Measurements from ENCODE around the gene OPN4.
"Not testable (repeated sequence)": the region's sequence is repeated elsewhere in the genome, so short reads cannot be mapped to it uniquely, and the experiment has no call there.

OPN4 gene, protein sequence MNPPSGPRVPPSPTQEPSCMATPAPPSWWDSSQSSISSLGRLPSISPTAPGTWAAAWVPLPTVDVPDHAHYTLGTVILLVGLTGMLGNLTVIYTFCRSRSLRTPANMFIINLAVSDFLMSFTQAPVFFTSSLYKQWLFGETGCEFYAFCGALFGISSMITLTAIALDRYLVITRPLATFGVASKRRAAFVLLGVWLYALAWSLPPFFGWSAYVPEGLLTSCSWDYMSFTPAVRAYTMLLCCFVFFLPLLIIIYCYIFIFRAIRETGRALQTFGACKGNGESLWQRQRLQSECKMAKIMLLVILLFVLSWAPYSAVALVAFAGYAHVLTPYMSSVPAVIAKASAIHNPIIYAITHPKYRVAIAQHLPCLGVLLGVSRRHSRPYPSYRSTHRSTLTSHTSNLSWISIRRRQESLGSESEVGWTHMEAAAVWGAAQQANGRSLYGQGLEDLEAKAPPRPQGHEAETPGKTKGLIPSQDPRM

DNA sequence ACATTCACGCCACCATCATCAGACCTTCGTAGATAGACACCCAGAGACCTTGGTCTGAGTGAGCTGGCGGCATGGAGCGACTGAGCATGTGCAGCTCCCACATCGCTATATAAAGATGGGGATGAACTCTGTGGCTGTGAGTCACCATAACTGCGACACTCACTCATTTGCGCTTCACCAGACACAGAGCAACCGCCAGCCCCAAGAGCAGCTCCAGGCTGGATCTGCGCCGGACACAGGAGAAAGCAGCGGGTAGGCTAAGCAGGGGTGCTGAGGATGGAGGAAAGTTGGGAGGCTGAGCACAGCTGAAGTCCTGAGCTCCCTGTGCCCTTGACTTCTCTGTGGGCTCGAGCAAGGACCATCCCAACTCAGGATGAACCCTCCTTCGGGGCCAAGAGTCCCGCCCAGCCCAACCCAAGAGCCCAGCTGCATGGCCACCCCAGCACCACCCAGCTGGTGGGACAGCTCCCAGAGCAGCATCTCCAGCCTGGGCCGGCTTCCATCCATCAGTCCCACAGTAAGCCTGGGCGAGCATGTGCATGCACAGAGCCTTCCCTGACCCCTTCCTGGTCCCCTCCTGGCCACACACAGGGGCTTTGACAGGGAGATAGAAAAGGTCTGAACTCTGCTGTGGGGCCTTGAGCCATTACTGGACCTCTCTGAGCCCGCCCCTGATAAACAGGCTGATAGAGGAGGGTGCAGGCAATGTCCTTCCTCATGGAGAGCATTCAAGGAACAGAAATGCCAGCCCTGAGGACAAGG, at the start of gene OPN4:
Gene OPN4, plus strand, starts transcription at position 137 of the 762 bp plus-strand sequence. Its CDS starts 237 bp downstream, at position 374.
- peak; percentile 3 for DNase-seq (ENCODE audit: low spot score)

DNA sequence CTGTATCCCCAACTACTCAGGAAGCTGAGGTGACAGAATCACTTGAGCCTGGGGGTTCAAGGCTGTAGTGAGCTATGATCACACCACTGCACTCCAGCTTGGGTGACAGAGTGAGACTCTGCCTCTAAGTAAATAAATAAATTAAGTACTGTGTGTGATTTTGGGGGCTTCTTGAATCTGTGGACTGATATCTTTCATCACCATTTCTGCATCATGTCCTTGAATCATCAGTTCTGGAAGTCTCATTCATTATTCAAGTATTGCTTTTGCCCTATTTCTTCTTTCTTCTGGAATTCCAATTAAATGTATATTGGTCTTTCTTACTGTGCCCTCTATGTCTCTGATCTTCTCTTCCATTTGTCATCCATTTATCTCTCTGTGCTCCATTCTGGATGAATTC, 46.7 kb upstream of the OPN4 start:
- no peak for DNase-seq (ENCODE audit: low spot score)

DNA sequence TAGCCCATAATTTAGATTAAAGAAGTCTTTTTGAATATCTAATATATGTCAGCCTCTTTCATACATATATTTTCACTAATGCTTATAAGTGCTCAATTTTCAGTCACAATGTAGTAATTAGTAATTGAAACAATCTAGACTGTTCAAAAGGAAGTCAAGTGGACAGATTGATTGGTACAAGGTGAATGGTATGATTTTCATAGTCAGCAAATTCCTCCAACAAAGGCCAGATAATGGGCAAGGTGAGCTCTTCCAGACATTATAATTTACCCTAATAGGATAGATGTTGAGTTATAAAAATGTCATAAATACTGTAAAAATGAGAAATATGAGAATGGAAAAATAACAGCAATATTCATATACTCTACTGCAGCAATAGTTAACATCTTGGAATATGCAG, 44.4 kb upstream of the OPN4 start:
- no peak for DNase-seq (ENCODE audit: low spot score)

DNA sequence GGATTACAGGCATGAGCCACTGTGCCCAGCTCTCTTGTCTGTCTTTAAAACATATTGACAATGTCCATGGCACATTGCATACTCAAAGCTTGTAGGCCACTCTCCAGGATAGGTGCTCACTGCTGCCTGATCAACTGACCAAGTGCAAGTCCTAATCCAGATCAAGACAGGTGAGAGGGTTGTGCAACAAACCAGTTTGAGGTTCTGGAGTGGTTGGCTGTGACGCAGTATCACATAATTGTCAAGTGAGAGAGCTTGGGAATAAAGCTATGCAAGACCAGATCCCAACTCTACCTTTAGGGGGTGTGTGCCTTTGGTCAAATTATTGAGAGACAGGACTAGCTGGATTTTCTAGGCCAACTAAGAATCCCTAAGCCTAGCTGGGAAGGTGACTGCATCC, 43.0 kb upstream of the OPN4 start:
- no peak for DNase-seq (ENCODE audit: low spot score)

DNA sequence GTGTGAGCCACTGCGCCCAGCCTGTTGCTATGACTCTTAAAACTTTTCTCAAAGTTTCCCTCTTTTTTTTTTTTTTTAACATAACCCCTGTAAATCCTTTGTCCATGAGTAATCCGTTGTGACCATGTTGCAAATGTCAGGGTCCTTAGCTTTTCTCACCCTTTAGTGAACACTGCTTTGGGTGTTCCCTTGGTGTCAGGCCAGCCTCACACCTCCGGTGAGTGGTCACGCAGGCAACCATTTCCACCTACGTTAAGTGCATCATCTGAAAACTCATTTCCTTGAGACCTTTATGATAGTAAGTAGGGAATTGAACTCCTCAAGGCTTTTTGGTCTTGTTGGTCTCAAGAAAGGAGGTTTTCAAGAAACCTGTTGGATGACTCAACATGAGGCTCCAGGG, 41.3 kb upstream of the OPN4 start:
- no peak for DNase-seq (ENCODE audit: low spot score)

DNA sequence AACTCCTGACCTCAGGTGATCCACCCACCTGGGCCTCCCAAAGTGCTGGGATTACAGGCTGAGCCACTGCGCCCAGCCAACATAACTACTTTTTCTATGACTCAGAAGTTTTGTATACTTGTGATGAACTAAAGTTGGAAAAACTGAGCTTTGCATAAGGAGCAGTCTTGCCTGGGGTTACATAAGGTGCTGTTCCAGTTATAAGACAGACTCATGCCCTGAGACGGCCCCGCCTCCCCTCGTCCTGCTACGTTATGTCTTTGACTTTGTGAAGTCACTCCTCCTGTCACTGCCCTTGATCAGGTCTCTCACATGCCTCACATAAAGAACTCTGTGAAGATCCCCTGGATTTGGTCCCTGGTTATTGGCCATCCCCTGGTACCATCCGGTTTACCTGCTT, 40.4 kb upstream of the OPN4 start:
- DNase-seq (ENCODE audit: low spot score), result no peak

DNA sequence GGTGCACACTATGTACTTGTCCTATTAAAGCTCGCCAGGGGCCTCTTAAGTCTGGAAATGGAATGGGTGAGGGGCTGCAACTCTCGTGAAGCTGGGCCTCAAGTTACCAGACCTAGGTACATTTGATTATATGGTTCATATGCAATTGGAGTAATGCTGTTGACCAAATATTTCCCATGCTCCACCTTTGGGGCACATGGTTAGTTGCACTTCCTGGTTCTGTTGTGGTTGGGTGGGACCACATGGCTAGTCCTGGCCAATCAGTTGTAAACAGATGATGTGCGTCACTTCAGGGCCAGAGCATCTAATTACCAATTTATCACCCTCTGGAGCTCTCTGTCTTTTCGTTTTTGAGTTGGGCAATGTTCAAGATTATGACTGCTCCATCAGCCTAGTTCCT, 39.5 kb upstream of the OPN4 start:
- no peak for DNase-seq (ENCODE audit: low spot score)

DNA sequence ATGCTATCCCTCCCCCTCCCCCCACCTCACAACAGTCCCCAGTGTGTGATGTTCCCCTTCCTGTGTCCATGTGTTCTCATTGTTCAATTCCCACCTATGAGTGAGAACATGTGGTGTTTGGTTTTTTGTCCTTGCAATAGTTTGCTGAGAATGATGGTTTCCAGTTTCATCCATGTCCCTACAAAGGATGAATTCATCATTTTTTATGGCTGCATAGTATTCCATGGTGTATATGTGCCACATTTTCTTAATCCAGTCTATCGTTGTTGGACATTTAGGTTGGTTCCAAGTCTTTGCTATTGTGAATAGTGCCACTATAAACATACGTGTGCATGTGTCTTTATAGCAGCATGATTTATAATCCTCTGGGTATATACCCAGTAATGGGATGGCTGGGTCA, 37.1 kb upstream of the OPN4 start:
- not testable (repeated sequence) for DNase-seq (ENCODE audit: low spot score)

DNA sequence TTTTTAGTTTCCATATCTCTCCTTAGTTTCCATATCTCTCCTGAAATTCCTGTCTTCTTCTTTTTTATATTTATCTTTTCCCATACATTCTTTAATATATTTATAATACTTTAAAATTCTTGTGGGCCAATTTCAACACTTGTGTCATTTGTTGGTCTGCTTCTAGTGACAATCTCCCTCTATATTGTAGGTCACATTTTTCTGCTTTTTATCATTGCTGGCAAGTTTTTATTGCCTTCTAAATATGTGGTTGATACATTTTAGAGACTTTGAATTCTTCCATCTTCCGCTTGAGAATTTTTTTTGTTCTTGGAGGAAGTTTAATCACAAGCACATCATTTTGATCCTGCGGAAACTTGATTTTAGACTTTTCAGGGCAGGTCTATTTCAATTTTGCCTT, 26.0 kb upstream of the OPN4 start:
- no peak for DNase-seq (ENCODE audit: low spot score)

DNA sequence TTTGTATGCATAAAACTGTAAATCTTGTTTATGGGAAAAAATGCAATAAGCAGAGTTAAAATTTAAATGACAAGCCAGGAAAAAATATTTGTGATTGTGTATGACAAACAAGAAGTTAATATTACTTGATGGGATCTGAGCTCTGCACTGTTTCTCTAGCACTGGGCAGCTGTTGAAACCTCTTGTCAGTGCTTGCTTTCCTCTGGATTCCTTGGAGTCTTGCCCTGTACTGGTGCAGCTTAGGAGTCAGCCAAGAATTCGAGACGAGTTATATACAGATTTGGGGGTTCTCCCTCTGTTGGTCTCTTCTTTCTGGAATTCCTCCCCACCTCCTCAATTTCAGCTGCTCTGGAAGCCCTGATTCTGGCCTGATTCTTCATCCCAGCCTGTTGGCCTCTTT, 24.3 kb upstream of the OPN4 start:
- DNase-seq (ENCODE audit: low spot score), result no peak

DNA sequence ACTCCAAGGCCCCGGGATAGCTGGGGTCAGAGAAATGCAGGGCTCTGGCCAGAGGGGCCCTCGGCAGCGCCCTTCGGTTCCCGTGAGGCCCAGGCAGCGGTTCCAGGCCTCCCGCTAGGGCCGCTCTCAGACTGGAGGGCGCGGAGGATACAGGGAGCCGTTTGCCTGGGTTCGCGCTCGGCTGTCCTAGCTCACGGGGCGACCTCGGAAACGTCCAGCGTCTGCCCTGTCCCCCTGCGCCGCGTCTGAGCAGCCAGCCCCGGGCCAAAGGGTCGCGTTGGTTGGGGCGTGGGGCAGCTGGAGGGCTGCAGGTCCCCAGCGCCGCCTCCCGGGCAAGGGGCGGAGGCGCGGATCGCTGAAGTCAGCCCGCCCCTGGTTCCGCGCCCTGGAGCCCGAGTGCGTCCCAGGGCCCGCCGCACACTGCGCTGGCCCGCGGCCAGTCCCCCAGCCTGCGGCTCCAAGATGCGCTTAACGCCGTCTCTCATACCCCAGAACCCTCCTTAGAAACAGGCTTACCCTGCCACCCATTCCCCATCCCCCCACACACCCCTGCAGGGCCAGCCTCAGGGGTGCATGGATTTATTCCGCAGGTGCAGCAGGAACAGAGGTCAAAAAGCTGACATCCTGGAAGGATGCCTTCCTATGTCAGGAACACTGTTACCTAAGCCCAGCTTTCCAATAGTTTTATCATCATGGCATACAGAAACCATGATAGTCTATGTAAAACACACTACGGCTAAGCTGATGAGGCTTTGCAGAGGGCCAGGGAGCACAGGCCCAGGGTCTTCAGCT, 22.1 kb upstream of the OPN4 start:
- DNase-seq (ENCODE audit: low spot score), result no peak

DNA sequence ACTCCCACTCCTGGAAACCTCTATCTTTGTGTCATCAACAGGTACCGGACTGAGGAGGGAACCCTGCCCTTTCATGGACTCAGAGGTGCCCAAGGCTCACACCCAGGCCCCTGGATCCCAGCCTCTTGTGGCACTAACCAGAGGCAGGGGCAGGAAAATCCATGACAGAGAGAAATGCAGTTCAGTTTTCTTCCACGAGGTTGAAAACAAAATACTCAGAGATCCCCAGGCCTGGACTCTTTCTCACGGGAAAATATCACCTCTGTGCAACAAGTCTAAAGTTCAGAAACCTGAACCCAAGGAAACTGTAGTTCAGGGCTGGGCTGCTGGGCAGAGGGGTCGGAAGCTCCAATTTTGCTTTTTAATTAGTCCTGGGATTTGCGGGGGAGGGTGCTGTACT, 21.4 kb upstream of the OPN4 start:
- no peak for DNase-seq (ENCODE audit: low spot score)

DNA sequence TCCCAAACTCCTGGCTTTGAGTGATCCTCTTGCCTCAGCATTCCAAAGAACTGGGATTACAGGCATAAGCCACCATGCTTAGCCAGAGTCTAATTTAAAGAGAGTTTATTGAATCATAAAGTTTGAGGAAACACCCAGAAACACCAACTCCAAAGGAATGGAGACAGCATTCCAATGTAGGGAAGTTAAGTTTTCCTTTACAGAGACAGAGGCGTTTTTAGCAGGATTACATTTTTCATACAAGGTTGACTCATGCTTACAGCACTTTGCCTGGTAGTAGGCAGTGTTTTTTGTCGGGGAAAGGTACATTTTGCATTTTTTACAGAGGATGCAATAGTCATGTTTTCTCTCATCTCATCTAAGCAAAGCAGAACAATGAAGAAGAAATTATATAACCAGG, 18.9 kb upstream of the OPN4 start:
- no peak for DNase-seq (ENCODE audit: low spot score)

DNA sequence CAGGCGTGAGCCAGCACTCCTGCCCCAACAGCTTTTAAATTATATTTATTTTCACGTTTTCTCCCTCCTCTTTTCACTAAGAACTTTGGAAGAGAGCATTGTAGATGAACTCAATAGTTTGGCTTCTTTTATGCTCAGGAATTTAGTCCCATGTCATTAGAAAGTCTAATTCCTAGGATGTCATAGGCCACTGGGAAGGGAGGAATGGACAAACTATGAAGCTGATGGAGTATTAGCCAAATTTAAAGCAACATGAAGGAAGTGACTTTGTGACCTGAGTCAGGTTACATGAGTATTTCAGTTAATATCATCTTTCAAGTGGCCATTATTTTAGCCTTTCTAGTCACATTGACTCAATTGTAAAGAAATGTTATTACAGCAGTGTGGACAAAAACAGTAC, 18.0 kb upstream of the OPN4 start:
- no peak for DNase-seq (ENCODE audit: low spot score)

DNA sequence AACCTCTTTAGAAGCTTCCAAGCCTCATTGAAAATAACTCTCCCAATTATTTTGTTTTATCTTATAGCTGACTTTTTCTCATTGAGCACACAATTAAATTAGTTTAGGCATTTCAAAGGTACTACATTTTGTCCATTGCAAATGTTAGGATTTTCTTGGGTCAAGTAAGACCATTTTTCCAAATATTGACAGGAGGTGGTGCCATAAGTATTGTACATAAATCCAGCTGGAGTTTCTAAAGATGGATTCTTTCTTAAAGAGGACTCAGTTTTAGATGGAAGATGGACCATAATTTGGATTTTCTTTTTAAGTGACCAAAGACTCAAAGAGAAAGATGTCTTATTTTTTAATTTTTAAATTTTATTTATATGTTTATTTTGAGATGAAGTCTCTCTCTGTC, 12.3 kb upstream of the OPN4 start:
- no peak for DNase-seq (ENCODE audit: low spot score)

DNA sequence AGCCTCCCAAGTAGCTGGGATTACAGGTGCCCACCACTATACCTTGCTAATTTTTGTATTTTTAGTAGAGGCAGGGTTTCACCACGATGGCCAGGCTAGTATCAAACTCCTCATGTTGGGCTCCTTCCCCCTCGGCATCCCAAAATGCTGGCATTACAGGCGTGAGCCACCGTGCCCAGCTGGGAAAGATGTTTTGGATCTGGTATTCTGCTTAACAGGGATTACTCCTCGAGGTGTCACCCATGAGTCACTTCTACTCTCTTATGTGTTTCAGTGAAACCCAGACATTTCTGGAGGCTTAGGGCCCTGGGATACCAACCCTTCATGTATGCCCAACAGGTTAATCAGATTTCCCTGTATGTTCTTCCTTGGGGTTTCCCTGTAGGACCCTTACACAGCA, 11.8 kb upstream of the OPN4 start:
- DNase-seq (ENCODE audit: low spot score), result peak; percentile 43

DNA sequence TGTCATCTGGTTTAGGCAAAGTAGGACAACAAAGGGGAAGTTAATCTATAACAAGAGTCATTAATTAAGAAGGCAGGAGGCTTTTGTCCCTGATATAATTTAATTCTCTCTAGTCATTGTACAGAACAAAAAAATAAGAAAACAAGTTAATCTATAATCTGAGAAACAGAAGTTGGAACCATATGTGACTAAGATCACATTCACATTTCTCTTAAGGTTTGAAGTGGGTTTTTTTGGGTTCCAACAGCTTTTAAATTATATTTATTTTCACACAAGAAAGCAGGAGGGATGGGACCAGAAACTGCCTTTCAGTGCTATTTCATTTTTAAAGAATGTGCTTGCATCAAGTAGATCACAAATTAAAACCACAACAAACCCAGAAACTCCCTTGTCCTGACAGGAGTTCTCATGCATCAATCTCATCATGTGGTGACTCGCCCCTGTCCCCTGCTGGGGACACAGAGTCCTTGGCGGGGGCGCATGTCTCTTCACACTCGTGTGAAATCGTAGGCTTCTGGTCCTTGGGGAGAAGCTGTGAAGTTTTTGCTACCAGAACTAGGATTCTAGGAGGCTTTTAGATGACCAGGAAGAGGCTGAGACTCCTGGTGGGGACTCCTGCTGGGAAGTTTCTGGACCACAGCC, 10.1 kb upstream of the OPN4 start:
- peak; percentile 15 for DNase-seq (ENCODE audit: low spot score)

DNA sequence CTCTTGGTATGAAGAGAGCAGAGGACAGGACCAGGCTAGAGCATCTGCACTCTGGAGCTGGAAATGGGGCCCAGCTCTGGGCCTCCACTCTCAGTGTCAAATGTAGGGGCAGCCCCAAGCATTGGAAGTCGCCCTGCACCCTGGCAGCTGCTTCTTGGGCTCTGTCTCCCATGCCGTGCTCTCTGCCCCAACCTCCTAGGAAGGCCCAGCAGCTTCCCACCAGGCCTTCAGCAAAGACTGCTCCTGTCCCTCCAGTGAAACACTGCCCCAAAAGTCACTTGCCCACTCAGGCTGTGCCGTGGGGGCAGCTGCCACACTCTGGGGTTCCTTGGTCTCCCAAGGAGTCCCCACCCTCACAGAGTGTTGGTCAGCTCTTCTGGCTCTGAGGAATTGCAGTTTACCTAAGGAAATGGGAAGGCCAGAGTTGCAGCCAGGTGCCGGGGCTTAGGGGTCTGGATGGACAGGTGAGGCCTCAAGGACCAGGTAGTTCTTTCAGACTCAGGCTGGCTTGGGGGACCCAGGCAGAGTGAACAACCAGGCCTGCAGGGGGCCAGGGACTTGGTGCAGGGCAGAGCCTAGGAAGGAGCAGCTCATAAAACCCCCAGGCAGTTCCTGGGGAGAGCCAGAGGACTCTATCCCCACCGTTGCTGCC, 9.4 kb upstream of the OPN4 start:
- peak; percentile 9 for DNase-seq (ENCODE audit: low spot score)

DNA sequence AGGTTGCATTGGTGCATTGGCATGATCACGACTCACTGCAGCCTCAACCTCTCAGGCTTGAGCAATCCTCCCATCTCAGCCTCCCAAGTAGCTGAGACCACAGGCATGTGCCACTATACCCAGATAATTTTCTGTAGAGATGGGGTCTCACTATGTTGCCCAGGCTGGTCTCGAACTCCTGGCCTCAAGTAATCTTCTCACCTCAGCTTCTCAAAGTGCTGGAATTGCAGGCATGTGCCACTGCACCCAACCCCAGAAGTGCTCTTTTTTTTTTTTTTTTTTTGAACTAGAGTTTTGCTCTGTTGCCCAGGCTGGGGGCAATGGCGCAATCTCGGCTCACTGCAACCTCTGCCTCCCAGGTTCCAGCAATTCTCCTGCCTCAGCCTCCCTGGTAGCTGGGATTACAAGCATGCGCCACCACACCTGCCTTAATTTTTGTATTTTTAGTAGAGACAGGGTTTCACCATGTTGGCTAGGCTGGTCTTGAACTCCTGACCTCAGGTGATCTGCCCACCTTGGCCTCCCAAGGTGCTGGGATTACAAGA, 8.7 kb upstream of the OPN4 start:
- DNase-seq (ENCODE audit: low spot score), result not testable (repeated sequence)

DNA sequence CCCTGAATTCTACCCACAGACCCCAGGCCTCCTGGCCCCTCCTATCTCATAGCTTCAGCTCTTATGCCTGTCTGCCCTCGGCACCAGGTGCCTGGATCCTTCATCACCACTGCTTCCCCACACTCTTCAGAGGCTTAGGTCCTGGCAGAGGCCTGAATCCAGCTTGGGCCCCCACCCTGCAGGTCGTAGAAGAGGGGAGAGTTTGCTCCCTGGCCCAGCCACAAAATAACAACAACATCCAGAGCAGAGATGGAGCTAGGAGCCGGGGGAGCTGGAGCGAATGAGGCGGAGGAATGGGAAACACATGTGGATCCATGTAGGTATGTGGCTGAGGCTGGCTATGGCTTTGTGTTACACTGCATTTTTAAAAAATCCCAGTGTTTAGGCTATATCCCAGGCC, 7.8 kb upstream of the OPN4 start:
- DNase-seq (ENCODE audit: low spot score), result no peak

DNA sequence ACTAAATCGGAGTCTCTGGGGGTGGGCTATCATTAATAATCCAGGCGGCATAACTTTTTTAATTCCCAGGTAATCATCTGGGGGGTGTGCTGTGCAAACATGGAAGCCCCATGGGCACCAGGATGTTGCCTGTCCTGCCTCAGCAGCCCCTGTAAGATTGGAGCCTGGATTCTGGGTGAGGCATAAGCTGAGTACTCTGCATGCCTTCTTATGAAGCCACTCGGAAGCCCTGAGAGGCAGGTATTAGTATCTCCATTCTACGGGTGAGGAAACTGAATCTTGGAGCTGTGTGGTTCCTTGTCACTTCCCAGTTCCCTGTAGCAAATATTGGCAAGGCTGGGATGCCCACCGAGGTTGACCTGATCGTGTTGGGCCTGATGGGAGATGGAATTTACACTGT, 7.4 kb upstream of the OPN4 start:
- no peak for DNase-seq (ENCODE audit: low spot score)
